WTC11 (cell line): ENCODE results near the gene NOP58. TPM values are rescaled to one million over a fixed set of nuclear protein-coding genes. Genes with fewer than 3 reads are reported as not detected.

Experiments
- ATAC-seq: fragments of 200-7000 bp; cut with Tn5 transposase; 2 replicates; pipeline ENCODE4 v1.10.0; 2021; ENCODE audit warnings: mild to moderate bottlenecking, moderate library complexity
- CTCF ChIA-PET: fragments of 300-600 bp; sonication (Branson Sonifier 250); formaldehyde crosslinking; loops from one replicate; lab custom pipeline; 2021; ENCODE audit warnings: antibody characterized with exemption; lab: Charles Lee
- POLR2A ChIA-PET: fragments of 350-600 bp; sonication (Branson Sonifier 250); formaldehyde crosslinking; loops from one replicate; lab custom pipeline; 2021; ENCODE audit warnings: antibody characterized with exemption; lab: Charles Lee
- DNase-seq: peaks from one replicate; pipeline ENCODE4 v3.0.0; 2021; ENCODE audit warnings: low spot score
- H3K27ac Mint-ChIP-seq: 2 replicates; pipeline ENCODE4 v1.8.0; 2021; ENCODE audit warnings: mixed read lengths
- H3K27me3 Mint-ChIP-seq: 2 replicates; pipeline ENCODE4 v1.8.0; 2021; ENCODE audit warnings: low read depth, mild to moderate bottlenecking, moderate library complexity, mixed read lengths
- H3K36me3 Mint-ChIP-seq: 2 replicates; pipeline ENCODE4 v1.8.0; 2021; ENCODE audit warnings: mixed read lengths
- H3K4me1 Mint-ChIP-seq: 2 replicates; pipeline ENCODE4 v1.8.0; 2022; ENCODE audit warnings: mixed read lengths
- H3K4me3 Mint-ChIP-seq: 2 replicates; pipeline ENCODE4 v1.8.0; 2021; ENCODE audit warnings: mild to moderate bottlenecking, moderate library complexity, mixed read lengths
- H3K9me3 Mint-ChIP-seq: 2 replicates; pipeline ENCODE4 v1.8.0; 2021; ENCODE audit warnings: mixed read lengths
- FOXK1 ChIP-seq: sonication (generic); formaldehyde crosslinking; IDR thresholded peaks from 2 replicates; pipeline ENCODE4 v1.8.0; 2022; ENCODE audit warnings: mild to moderate bottlenecking, moderate library complexity, missing genetic modification reagents
- GTF2I ChIP-seq: fragments of 250-450 bp; sonication (Bioruptor Pico); conservative IDR thresholded peaks from 2 replicates; pipeline ENCODE4 v1.4.0; 2021; ENCODE audit warnings: mild to moderate bottlenecking
- KAT7 ChIP-seq: sonication (generic); formaldehyde crosslinking; IDR thresholded peaks from 2 replicates; pipeline ENCODE4 v1.8.1; 2023; ENCODE audit warnings: missing genetic modification reagents, mild to moderate bottlenecking, borderline replicate concordance
- MXD4 ChIP-seq: fragments of 250-450 bp; sonication (Bioruptor Pico); IDR thresholded peaks from 2 replicates; pipeline ENCODE4 v1.8.0; 2021; ENCODE audit warnings: mild to moderate bottlenecking, moderate library complexity, borderline replicate concordance
- NR1H2 ChIP-seq: sonication (generic); formaldehyde crosslinking; IDR thresholded peaks from 2 replicates; pipeline ENCODE4 v1.9.0; 2021; ENCODE audit warnings: mild to moderate bottlenecking, moderate library complexity, missing genetic modification reagents
- TCF7 ChIP-seq: sonication (generic); formaldehyde crosslinking; IDR thresholded peaks from 2 replicates; pipeline ENCODE4 v1.8.0; 2022; ENCODE audit warnings: mild to moderate bottlenecking, low read depth, missing genetic modification reagents, moderate library complexity
- ZBTB21 ChIP-seq: sonication (generic); formaldehyde crosslinking; IDR thresholded peaks from 2 replicates; pipeline ENCODE4 v1.8.1; 2023; ENCODE audit warnings: mild to moderate bottlenecking, missing genetic modification reagents, borderline replicate concordance
- ZNF138 ChIP-seq: sonication (generic); formaldehyde crosslinking; conservative IDR thresholded peaks from 2 replicates; pipeline ENCODE4 v1.8.1; 2022; ENCODE audit warnings: mild to moderate bottlenecking, moderate library complexity, missing genetic modification reagents
- total RNA-seq: library from RNA; stranded (reverse); gene quantifications from 3 replicates; pipeline ENCODE4 v1.2.3, GENCODE V29; 2021
- TF ChIP-seq, protein P1 (sequence below): fragments of 250-450 bp; sonication (Bioruptor Pico); conservative IDR thresholded peaks from 2 replicates; pipeline ENCODE4 v1.9.0; 2021; ENCODE audit warnings: mild to moderate bottlenecking
- TF ChIP-seq, protein P2 (sequence below): fragments of 250-450 bp; sonication (Bioruptor Pico); IDR thresholded peaks from 2 replicates; pipeline ENCODE4 v1.9.0; 2021; ENCODE audit warnings: mild to moderate bottlenecking, borderline replicate concordance
- TF ChIP-seq, protein P3 (sequence below): sonication (generic); formaldehyde crosslinking; IDR thresholded peaks from 2 replicates; pipeline ENCODE4 v1.8.1; 2023; ENCODE audit warnings: mild to moderate bottlenecking, missing genetic modification reagents, moderate library complexity
- TF ChIP-seq, protein P4 (sequence below): sonication (generic); formaldehyde crosslinking; IDR thresholded peaks from 2 replicates; pipeline ENCODE4 v1.8.1; 2022; ENCODE audit warnings: missing genetic modification reagents, borderline replicate concordance
- TF ChIP-seq, protein P5 (sequence below): sonication (generic); formaldehyde crosslinking; IDR thresholded peaks from 2 replicates; pipeline ENCODE4 v1.8.0; 2023; ENCODE audit warnings: missing genetic modification reagents
- TF ChIP-seq, protein P6 (sequence below): sonication (generic); formaldehyde crosslinking; IDR thresholded peaks from 2 replicates; pipeline ENCODE4 v1.8.1; 2023; ENCODE audit warnings: mild to moderate bottlenecking, moderate library complexity, missing genetic modification reagents
- TF ChIP-seq, protein P7 (sequence below): fragments of 250-450 bp; sonication (Bioruptor Pico); IDR thresholded peaks from 2 replicates; pipeline ENCODE4 v1.9.0; 2021; ENCODE audit warnings: mild to moderate bottlenecking
- TF ChIP-seq, protein P8 (sequence below): sonication (generic); formaldehyde crosslinking; IDR thresholded peaks from 2 replicates; pipeline ENCODE4 v1.8.0; 2023; ENCODE audit warnings: missing genetic modification reagents, mild to moderate bottlenecking, borderline replicate concordance

Gene NOP58
- total RNA-seq, 1 experiment from 2014 or later = 136 TPM

DNA sequence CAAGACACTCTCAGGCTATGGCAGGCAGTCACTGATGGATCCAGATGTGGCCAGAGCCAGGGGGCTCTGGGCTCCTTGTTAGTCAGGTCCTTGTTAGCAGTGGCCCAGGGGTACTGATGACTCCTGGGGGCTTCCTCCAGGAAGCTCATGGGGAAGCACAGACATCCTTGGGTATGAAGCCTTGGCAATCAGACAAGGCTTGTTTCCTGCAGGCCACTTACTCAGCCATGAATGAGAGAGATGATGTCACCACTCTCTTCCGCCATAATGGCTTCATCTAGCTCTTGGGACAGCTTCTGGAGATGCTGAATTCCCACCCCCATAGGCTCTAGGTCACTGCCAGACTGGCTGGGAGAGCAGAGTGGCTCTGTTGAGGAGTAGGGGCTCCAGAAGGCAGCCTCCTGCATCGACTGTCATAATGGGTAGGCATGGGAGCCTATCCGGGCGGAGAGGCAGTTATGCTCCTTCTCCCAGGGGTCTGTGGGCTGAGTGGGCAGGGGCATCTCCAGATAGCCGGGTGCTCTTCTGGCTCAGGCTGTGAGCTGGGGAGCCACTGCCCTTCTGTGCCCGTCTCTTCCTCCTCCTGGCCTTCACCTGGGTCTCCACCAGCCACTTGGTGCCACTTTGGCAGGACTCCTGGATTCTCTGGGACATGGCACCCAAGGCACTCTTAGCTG, 70.4 kb downstream of the NOP58 start:
- no peaks in the 10 kb centered on the region for H3K27me3 Mint-ChIP-seq
- POLR2A ChIA-PET = interaction anchor here (0.6 kb wide), 1 partner anchor 47 kb away, joined by 3 read pairs; no protein-coding TSS in a partner anchor
- DNase-seq (no peak), ATAC-seq (no peak)
- no peaks in the 10 kb centered on the region for H3K9me3 Mint-ChIP-seq
- H3K36me3 Mint-ChIP-seq = no peaks in the 10 kb centered on the region
- H3K4me1 Mint-ChIP-seq = no peaks in the 10 kb centered on the region
- no peak overlapping the region for H3K27ac Mint-ChIP-seq
- no peak overlapping the region for H3K4me3 Mint-ChIP-seq
- CTCF ChIA-PET = no interaction called here
- TF ChIP-seq, protein P1, sequence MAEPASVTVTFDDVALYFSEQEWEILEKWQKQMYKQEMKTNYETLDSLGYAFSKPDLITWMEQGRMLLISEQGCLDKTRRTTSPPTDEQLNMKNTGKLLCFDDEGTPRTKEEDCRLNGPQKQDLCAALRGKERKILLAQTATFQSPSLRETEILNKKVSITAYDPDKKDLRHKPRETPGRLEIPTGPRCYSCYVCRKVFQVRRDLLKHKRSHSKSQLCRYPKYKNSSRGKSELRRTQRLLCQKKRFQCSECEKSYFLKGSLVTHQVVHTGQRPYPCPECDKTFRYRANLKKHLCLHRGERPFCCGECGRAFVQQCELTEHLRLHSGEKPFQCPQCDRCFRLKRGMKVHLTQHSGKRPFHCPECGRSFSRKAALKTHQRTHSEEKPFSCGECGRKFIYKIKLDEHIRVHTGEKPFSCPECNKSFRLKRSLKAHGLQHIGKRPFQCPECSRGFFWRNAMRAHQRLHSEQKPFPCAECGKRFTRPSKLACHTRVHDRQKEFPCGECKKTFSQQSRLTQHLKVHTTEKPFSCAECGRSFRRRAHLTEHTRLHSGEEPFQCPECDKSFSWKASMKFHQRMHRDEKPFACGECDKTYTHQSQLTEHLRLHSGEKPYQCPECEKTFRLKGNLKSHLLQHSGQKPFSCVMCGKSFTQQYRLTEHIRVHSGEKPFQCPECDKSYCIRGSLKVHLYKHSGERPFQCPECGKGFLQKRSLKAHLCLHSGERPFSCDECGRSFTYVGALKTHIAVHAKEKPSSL (CRISPR knock-in tag) = no peak
- TF ChIP-seq, protein P2, sequence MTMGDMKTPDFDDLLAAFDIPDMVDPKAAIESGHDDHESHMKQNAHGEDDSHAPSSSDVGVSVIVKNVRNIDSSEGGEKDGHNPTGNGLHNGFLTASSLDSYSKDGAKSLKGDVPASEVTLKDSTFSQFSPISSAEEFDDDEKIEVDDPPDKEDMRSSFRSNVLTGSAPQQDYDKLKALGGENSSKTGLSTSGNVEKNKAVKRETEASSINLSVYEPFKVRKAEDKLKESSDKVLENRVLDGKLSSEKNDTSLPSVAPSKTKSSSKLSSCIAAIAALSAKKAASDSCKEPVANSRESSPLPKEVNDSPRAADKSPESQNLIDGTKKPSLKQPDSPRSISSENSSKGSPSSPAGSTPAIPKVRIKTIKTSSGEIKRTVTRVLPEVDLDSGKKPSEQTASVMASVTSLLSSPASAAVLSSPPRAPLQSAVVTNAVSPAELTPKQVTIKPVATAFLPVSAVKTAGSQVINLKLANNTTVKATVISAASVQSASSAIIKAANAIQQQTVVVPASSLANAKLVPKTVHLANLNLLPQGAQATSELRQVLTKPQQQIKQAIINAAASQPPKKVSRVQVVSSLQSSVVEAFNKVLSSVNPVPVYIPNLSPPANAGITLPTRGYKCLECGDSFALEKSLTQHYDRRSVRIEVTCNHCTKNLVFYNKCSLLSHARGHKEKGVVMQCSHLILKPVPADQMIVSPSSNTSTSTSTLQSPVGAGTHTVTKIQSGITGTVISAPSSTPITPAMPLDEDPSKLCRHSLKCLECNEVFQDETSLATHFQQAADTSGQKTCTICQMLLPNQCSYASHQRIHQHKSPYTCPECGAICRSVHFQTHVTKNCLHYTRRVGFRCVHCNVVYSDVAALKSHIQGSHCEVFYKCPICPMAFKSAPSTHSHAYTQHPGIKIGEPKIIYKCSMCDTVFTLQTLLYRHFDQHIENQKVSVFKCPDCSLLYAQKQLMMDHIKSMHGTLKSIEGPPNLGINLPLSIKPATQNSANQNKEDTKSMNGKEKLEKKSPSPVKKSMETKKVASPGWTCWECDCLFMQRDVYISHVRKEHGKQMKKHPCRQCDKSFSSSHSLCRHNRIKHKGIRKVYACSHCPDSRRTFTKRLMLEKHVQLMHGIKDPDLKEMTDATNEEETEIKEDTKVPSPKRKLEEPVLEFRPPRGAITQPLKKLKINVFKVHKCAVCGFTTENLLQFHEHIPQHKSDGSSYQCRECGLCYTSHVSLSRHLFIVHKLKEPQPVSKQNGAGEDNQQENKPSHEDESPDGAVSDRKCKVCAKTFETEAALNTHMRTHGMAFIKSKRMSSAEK (CRISPR knock-in tag) = no peak
- TF ChIP-seq ZBTB21 (CRISPR knock-in tag) (no peak), NR1H2 (CRISPR knock-in tag) (no peak), KAT7 (CRISPR knock-in tag) (no peak), MXD4 (CRISPR knock-in tag) (no peak), ZNF138 (no peak), GTF2I (no peak), FOXK1 (CRISPR knock-in tag) (no peak), TCF7 (CRISPR knock-in tag) (no peak)
- TF ChIP-seq, protein P3, sequence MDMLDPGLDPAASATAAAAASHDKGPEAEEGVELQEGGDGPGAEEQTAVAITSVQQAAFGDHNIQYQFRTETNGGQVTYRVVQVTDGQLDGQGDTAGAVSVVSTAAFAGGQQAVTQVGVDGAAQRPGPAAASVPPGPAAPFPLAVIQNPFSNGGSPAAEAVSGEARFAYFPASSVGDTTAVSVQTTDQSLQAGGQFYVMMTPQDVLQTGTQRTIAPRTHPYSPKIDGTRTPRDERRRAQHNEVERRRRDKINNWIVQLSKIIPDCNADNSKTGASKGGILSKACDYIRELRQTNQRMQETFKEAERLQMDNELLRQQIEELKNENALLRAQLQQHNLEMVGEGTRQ (CRISPR knock-in tag) = no peak
- TF ChIP-seq, protein P4, sequence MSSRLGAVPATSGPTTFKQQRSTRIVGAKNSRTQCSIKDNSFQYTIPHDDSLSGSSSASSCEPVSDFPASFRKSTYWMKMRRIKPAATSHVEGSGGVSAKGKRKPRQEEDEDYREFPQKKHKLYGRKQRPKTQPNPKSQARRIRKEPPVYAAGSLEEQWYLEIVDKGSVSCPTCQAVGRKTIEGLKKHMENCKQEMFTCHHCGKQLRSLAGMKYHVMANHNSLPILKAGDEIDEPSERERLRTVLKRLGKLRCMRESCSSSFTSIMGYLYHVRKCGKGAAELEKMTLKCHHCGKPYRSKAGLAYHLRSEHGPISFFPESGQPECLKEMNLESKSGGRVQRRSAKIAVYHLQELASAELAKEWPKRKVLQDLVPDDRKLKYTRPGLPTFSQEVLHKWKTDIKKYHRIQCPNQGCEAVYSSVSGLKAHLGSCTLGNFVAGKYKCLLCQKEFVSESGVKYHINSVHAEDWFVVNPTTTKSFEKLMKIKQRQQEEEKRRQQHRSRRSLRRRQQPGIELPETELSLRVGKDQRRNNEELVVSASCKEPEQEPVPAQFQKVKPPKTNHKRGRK (CRISPR knock-in tag) = no peak
- TF ChIP-seq, protein P5, sequence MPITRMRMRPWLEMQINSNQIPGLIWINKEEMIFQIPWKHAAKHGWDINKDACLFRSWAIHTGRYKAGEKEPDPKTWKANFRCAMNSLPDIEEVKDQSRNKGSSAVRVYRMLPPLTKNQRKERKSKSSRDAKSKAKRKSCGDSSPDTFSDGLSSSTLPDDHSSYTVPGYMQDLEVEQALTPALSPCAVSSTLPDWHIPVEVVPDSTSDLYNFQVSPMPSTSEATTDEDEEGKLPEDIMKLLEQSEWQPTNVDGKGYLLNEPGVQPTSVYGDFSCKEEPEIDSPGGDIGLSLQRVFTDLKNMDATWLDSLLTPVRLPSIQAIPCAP (CRISPR knock-in tag) = no peak
- TF ChIP-seq, protein P6, sequence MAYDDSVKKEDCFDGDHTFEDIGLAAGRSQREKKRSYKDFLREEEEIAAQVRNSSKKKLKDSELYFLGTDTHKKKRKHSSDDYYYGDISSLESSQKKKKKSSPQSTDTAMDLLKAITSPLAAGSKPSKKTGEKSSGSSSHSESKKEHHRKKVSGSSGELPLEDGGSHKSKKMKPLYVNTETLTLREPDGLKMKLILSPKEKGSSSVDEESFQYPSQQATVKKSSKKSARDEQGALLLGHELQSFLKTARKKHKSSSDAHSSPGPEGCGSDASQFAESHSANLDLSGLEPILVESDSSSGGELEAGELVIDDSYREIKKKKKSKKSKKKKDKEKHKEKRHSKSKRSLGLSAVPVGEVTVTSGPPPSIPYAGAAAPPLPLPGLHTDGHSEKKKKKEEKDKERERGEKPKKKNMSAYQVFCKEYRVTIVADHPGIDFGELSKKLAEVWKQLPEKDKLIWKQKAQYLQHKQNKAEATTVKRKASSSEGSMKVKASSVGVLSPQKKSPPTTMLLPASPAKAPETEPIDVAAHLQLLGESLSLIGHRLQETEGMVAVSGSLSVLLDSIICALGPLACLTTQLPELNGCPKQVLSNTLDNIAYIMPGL = no peak
- TF ChIP-seq, protein P7, sequence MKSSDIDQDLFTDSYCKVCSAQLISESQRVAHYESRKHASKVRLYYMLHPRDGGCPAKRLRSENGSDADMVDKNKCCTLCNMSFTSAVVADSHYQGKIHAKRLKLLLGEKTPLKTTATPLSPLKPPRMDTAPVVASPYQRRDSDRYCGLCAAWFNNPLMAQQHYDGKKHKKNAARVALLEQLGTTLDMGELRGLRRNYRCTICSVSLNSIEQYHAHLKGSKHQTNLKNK (CRISPR knock-in tag) = no peak
- TF ChIP-seq, protein P8, sequence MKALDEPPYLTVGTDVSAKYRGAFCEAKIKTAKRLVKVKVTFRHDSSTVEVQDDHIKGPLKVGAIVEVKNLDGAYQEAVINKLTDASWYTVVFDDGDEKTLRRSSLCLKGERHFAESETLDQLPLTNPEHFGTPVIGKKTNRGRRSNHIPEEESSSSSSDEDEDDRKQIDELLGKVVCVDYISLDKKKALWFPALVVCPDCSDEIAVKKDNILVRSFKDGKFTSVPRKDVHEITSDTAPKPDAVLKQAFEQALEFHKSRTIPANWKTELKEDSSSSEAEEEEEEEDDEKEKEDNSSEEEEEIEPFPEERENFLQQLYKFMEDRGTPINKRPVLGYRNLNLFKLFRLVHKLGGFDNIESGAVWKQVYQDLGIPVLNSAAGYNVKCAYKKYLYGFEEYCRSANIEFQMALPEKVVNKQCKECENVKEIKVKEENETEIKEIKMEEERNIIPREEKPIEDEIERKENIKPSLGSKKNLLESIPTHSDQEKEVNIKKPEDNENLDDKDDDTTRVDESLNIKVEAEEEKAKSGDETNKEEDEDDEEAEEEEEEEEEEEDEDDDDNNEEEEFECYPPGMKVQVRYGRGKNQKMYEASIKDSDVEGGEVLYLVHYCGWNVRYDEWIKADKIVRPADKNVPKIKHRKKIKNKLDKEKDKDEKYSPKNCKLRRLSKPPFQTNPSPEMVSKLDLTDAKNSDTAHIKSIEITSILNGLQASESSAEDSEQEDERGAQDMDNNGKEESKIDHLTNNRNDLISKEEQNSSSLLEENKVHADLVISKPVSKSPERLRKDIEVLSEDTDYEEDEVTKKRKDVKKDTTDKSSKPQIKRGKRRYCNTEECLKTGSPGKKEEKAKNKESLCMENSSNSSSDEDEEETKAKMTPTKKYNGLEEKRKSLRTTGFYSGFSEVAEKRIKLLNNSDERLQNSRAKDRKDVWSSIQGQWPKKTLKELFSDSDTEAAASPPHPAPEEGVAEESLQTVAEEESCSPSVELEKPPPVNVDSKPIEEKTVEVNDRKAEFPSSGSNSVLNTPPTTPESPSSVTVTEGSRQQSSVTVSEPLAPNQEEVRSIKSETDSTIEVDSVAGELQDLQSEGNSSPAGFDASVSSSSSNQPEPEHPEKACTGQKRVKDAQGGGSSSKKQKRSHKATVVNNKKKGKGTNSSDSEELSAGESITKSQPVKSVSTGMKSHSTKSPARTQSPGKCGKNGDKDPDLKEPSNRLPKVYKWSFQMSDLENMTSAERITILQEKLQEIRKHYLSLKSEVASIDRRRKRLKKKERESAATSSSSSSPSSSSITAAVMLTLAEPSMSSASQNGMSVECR (CRISPR knock-in tag) = no peak
